NB4 (cell line): ENCODE data around the gene NMNAT3.

Experiments
- TF ChIP-seq, protein P1 (sequence below): IDR thresholded peaks from one replicate; pipeline ENCODE4 v1.5.1; 2012; ENCODE audit warnings: low read depth, low read length
- TF ChIP-seq, protein P2 (sequence below): IDR thresholded peaks from 2 replicates; pipeline ENCODE4 v1.6.1; 2011; ENCODE audit warnings: low read depth, low read length

DNA sequence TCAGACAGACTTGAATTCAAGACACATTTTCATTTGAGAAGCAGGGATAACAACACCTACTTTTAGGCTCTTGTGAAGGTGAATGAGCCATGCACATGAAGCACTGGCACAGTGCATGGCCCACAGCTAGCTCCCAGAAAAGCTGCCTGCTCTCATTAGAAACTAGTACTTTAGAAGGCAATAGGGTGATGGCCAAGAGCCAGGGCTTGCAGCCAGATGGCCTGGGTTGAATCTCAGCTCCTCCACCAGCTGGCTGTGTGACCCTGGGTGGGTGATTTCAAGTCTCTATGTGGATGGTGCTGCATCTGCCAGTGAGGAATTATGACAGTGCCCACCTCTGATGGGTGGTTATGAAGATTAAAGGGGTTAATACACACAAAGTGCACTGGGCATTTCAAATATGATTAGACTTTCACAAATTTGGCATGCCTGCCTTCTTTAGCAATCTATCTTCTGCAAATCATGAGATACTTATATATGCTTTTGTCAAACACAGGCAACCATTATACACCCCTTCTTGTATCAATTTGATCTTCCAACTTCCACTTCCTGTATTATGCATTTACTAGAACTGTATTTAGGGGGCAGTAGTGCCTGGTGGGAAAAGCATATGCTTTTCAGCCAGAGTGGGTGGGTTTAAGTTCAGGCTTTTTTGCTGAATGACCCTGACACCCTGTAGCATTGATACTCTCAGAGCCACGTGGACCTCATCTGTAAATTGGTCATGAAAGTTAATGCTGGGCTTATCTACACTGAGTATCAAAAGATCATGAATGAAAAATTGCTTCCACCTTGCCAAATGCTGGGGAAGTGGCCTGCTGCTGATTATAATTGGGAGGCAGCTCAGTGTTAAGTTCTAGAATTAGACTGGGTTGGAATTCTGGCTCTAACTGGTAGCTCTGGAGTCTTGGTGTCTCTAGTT is 103.5 kb downstream of the NMNAT3 start:
- TF ChIP-seq, protein P1, sequence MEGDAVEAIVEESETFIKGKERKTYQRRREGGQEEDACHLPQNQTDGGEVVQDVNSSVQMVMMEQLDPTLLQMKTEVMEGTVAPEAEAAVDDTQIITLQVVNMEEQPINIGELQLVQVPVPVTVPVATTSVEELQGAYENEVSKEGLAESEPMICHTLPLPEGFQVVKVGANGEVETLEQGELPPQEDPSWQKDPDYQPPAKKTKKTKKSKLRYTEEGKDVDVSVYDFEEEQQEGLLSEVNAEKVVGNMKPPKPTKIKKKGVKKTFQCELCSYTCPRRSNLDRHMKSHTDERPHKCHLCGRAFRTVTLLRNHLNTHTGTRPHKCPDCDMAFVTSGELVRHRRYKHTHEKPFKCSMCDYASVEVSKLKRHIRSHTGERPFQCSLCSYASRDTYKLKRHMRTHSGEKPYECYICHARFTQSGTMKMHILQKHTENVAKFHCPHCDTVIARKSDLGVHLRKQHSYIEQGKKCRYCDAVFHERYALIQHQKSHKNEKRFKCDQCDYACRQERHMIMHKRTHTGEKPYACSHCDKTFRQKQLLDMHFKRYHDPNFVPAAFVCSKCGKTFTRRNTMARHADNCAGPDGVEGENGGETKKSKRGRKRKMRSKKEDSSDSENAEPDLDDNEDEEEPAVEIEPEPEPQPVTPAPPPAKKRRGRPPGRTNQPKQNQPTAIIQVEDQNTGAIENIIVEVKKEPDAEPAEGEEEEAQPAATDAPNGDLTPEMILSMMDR, result no peak
- TF ChIP-seq, protein P2, sequence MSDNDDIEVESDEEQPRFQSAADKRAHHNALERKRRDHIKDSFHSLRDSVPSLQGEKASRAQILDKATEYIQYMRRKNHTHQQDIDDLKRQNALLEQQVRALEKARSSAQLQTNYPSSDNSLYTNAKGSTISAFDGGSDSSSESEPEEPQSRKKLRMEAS, result no peak
